HG02610 (cell line): ENCODE data around the gene MT1G.
A peak's percentile ranks its signal among the peaks of the same experiment; 100 is the strongest.
"Not testable (repeated sequence)": the region's sequence is repeated elsewhere in the genome, so short reads cannot be mapped to it uniquely, and the experiment has no call there.

Experiments
- ATAC-seq: cut with Tn5 transposase; IDR thresholded peaks from one replicate; pipeline ENCODE4 v1.9.1; 2021; ENCODE audit warnings: mild to moderate bottlenecking, moderate library complexity; ENCODE audit not compliant: unreplicated experiment

The MT1G gene

DNA sequence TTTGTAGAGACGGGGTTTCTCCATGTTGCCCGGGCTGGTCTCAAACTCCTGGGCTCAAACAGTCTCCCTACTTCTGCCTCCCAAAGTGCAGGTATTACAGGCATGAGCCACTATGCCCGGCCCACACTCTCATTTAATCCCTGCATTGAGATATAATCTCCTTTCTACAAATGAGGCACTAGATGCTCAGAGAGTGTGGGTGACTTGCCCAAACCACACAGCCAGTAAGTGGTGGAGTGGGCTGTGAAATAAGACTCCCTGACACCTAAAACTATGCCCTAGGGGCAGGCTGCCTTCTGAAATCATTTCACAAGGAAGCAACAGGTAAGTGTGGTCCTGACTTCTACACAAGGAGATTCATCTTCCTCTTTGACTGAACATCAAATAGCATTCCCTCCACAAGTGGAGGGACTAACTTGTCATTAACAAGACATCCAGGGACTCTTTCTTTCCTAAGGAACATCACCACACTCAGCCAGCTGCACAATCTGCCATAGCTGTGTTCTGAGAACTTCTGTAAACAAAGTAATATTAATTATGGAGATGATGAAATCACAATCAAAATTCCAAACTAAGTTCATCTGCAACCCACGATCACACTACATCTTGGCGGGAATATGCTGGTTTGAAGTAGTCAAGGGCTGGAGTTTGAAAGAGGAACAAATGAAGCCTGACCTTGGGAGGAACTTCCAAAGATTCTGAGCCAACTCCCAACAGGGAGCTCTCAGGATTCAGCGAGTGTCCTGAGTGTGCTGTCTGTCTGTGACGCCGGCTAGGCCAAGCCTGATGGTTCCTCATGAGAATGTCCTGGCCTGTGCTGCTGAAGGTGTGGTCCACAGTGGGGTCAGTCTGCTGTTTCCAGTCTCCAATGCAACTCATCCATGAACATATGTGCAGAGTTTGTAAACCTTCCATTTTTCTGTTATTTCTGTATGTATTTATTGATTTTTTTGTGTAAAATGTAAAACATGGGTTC is 2.3 kb downstream of the MT1G start:
- ATAC-seq: not testable (repeated sequence)

DNA sequence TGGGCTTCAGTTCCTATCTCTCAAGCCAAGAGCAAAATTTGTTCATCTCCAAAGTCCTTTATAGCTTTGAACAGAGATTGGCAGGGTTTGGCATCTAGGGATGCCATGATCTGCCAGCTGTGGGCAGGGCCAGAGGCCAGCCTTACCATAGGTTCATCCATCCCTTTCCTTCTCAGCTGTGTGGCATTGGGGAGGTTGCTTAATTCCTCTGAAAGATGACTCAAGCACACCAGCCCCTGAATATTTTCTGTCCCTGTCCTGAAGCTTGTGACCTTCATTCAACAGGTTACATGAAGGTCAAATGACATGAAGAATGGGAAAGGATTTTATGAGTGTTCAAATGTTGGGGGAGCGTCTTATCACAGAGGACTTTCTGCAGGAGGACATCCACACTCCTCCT is 3.4 kb downstream of the MT1G start:
- no peak for ATAC-seq

DNA sequence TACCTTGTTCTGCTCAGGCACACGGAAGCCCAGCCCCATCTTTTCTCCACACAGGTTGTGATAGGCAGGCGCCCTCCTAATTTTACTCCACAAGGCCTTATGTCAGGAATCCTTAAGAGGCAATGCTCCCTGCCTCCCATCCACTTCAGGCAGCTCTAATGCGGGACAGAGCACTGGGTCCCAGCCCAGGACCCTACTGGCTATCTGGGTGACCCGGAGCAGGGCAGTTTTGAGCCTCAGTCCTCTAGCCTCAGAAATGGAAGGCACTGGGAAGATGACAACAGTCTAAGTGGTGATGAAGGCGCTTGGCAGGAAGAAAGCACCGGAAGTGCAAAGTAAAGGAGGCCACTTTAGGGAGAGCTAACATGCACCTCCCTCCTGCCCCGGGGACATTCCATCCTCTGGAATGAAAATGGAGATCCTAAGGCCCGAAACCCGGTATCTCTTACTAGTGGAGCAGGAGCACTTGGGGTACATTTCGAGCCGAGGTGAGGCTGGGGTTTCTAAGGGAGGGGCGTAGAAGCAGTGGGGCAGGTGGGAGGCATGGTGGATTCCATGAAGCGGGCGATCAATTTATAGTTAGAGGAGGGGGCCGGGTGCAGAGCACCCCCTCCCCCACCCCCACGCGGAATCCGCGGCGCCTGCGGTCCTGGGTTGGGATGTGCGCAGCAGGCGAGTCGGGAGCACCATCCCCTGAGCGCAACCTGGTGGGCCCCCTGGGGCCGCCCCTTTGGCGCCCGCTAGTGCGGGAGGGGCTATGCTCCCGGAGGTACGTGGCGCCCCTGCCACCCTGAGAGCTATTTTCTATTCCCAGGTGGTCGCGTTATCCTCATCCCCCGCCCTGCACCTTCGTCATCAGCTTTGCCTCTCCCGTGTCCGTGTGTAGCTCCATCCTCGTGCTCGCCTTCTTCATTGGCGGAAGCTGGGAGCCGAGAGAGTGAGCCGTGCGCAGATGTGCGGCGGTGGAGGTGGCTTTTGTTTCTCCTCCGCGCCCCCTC is 5.2 kb downstream of the MT1G start:
- ATAC-seq: no peak

DNA sequence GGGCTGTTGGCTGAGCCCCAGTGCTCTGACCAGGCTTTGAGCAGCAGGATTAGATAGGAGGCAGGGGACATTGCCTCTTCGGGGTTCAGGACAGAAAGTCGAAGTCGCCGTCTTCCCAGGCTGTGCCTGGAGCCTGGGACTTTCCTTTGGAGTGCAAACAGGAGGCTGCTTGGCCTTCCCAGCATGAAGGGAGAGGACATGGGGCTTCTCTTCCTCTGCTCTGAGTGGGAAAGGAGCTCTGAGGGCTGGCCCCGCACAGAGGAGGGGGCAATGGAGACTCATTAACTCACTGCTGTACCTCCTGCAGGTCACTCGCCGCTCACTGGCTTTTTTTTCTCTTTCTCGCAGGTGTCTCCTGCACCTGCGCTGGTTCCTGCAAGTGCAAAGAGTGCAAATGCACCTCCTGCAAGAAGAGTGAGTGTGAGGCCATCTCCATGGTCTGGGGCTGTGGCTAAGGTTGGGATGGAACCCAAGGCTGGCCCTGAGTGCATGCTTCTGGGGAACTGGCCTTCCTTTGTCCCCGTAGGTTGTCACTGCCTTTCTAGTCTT is 9.5 kb downstream of the MT1G start:
- no peak for ATAC-seq

DNA sequence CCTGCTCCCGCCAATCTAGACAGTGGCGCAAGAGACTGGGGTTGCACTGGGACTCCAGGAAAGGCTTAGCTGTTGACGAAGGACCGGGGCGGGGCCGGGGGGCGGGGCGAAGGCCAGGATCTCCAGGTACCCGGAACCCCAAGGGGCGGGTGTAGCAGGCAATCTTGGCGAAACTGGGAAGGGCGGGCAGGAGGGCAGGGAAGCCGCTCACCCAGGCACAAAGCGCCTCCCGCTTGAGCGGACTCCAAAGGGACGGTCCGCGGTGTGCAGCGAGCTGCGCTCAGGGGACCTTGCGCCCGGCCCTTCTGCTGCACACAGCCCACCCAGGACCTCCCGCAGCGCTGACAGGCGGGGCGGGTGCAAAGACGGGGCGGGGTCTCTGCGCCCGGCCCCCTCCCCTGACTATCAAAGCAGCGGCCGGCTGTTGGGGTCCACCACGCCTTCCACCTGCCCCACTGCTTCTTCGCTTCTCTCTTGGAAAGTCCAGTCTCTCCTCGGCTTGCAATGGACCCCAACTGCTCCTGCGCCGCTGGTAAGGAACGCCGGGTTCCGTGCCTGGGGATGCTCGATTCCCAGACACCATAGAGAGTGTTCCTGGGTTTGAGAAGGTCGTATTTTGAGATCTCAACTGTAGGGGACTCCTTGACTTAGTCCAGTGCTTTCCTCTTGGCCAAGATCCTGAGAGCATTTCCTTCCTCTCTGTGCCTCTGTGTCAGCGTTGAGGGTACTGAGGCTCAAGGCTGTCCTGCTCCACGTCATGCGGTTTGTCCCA is 10.1 kb downstream of the MT1G start, which contains the start of gene MT1F:
TSS of gene MT1F (plus strand) at position 405 of the 772 bp plus-strand sequence. CDS start at position 505, 100 bp downstream.
- no peak for ATAC-seq

DNA sequence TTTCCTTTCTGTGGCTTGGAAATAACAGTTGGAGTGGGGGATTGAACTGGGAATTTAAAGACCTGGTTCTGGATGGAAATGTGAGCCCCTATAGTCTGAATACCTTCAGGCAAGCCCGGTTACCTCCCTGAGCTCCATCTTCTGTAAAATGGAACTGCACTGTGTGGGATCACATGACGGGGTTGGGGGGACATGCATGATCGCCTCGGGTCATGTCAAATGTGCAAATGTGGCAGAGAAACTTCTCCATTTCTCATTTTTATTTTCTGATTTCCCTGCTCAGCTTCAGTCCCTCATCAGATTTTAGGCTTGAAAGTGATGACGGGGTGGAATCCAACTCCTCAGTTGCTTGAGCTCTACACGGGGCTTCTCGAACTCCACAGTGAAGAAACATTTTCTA is 14.6 kb downstream of the MT1G start:
- ATAC-seq: no peak

DNA sequence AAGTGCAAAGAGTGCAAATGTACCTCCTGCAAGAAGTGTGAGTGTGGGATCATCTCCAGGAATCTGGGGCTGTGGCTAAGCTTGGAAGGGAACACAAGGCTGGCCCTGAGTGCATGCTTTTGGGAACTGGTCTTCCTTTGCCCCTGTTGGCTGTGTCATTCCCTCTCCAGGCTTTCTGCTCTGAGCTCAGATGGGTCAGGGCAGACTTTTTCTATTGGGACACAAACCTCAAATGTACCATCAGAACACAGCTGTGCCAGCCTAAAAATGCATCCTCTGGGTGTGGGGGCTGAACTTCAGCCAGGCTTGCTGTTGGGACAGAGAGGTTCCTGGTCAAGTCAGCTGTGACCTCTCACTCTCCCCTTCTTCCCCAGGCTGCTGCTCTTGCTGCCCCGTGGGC is 15.3 kb downstream of the MT1G start:
- no peak for ATAC-seq

DNA sequence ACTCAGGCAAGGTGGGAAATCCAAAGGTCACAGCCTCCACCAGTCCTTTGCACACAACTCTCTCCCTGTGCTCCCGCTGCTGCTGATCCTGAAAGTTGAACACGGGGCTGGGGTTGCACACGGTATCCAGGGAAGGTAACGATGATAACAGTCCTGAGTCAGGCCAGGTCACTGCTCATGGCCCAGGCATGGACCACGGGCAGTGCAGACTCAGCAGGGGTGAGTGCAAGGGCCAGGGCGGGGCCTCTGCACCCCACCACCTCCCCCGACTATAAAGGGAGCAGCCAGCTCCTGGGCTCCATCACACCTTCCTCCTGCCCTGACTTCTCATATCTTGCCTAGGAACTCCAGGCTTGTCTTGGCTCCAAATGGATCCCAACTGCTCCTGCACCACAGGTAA is 16.3 kb downstream of the MT1G start, which contains the start of gene MT1B:
TSS of gene MT1B (plus strand) at position 301 of the 400 bp plus-strand sequence. CDS start at position 369, 68 bp downstream.
- no peak for ATAC-seq

DNA sequence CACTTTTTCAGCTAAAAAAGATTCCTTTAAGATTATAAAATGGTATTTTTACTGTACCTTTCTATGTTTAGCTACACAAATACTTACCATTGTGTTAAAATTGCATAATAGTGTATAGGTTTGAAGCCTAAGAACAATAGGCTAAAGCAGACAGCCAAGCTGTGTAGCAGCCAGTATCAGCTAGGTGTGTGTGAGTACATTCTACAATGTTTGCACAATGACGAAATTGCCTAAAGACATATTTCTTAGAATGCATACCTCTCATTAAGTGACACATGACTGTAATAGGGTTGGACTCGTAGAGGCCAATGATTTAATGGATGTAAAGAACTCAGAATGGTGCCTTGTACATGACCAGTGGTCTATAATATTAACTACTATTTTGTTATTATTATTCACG is 18.0 kb downstream of the MT1G start:
- no peak for ATAC-seq

DNA sequence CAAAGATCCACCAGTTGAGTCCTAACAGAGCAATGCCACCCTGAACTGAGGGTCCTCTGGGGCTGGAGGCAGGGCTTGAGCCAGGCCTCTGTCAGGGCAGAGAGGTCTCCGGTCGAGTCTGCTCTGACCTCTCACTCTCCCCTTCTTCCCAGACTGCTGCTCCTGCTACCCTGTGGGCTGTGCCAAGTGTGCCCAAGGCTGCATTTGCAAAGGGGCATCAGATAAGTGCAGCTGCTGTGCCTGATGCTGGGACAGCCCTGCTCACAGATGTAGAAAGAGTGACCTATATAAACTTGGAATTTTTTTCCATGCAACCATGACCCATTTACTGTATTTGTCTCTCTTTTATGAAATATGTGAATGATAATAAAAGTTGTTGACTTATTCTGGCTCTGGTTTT is 18.6 kb downstream of the MT1G start:
- ATAC-seq: no peak

DNA sequence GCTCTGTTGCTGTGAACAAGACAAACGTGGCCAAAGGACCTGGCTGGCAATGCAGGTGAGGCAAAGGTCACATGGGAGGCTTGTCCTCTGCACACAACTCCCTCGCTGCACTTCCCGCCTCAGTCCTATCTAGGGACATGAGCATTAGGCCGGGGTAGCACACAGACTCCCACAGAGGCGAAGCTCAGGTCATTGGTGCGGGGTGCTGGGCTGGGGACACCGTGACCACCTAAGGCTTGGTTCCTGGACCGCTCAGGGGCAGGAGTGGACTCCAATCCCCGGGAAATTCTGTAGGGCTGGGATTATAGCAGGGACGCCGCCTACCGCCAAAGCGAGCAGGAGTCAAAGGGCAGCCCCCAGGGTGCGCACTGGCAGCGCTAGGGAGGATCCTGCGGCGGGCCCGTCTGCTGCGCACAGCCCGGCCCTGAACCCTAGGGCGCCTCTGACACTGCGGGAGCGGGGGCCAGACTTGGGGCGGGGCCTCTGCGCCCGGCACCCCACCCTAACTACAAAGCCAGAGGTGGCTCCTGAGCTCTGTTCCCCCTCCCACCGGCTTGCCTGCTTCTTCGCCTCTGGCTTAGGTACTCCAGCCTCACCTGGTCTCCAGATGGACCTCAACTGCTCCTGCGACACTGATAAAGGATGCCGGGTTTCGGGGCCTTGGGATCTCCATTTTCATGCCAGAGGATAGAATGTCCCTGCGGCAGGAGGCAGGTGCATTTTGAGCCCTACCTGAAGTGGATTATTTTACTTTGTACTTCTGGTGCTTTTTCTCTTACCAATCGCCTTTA is 20.0 kb downstream of the MT1G start:
- ATAC-seq: no peak

DNA sequence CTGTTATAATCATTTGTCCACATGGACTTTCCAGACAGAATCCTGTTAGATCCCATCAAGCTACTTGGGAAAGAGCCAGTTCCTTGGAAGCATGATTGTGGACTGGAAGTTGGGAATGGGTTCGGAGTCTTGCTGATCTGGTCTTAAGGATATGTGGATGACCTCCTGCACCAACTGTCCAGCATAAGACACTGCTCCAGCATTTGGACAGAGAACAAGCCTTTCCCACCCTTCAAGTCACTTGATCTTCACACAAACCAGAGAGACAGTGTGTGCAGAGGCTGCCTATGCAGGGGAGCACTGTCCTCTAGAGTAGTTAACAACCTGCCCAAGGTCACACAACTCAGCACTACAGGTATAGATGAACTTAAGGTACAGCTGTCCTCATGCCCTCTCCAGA is 22.0 kb downstream of the MT1G start:
- ATAC-seq: no peak

DNA sequence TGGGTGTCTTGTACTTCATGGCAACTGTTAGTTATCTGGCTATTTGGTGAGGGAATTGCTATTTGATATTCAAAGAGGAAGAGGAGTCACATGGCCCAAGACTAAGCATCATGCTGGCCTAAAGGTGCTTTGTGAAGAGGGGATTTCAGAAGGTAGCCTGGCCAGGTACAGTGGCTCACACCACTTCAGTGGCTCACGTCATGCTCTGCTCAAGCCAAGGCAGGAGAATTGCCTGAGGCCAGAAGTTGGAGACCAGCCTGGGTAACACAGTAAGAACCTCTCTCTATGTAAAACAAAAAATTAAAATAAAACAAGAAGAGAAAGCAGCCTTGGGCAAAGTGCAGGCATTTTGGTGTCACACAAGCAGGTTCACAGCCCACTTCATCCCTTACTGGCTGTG is 22.6 kb downstream of the MT1G start:
- ATAC-seq: no peak

DNA sequence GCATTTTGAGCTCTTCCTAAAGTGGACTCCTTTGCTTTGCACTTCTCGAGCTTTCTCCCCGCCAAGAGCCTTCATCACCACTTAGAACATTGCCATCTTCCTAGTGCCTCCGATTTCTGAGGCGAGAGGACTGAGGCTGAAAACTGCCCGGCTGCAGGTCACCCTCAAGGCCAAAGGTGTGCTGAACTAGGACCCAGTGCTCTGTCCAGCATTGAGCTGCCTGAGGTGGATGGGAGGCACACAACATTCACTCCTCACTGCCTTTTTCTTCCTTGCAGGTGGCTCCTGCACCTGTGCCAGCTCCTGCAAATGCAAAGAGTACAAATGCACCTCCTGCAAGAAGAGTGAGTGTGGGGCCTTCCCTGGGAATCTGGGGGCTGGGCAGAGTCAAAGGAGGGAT is 24.0 kb downstream of the MT1G start:
- ATAC-seq: no peak

DNA sequence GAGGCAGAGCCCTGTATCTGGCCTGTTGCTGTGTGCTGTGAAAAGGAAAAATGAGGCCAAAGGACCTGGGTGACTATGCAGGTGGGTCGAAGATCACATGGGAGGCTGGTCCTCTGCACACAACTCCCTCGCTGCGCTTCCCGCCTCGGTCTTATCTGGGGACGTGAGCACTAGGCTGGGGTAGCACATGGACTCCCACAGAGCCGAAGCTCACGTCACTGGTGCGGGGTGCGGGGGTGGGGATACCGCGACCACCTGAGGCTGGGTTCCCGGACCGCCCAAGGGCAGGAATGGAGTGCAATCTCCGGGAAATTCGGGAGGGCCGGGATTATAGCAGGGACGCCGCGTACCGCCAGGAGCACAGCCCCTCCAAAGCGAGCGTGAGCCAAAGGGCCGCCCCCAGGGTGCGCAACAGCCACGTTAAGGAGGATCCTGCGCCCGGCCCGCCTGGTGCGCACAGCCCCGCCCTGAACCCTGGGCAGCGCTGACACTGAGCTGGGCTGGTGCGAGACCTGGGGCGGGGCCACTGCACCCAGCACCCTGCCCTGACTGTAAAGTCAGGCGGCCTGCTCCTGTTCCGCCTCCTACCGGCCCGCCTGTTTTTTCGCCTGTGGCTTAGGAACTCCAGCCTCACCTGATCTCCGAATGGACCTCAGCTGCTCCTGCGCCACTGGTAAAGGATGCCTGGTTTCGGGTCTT is 24.6 kb downstream of the MT1G start:
- peak; percentile 61 for ATAC-seq

DNA sequence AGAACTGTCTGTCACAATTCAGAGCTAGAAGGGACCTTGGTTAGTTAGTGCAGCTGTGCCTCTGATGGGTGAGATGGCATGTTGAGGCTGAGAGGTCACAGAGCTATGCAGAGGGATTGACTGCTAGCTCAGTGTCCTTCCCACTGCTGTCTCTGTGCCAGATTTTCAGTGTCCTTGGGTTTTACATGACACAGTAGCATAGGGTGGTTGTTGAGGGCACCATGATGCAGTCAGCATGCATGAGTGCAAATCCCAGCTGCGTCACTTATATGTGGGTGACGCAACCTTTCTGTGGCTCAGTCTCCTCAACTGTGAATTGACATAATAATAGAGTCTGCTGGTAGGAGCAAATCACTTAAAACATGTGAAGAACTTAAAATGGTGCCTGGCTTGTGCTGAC is 26.7 kb downstream of the MT1G start:
- ATAC-seq: no peak

DNA sequence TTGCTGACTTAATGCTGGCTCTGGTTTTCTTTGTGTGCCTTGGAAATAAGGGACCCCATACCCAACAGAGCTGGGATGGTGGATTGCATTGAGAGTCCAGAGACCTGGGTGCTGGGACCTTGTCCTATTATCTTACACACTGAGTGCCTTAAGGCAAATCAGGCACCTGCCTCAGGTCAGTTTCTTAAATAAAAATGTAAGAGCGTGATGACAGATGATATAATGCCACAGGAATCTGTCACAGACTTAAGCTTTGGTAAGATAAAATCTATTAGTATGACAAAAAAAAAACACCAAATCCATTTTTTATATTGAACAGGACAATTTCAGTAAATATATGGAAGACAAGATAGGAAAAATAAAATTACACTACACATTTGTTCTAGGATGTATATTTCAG is 27.8 kb downstream of the MT1G start:
- ATAC-seq: no peak

DNA sequence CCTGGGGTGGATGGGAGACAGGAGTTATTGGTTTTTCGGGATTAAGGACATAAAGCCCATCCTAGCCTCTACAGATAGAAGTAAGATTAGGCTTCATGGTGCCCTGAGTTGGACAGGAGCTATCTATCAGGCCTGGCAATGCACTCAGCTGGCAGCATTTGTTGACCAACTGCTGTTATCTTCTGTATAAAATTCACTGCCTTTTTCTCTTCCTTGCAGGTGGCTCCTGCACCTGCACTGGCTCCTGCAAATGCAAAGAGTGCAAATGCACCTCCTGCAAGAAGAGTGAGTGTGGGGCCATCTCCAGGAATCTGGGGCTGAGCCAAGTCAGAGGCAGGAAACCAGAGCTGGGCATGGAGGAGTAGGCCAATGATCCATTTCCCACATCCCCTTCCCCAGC is 28.8 kb downstream of the MT1G start:
- no peak for ATAC-seq
